Measurements from ENCODE around the gene FILIP1L.

The FILIP1L gene

DNA sequence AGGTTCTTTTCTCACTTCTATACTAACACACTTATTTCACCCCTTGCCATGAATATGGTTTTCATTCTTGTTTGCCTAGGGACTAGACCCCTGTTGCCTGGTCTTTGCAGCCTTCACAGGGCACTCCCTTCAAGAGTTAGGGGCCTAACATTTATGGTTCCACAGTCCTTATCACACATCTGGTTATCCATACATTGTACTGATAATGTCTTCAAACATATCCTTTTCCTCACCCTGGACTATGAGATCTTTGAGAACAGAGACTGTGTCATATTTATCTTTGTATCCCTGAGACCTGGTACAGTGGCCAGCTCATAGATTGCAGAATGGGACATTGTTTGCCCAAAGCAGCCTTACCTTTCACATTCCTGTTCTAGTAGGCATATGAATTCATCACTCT, 190.4 kb downstream of the FILIP1L start:
- no peak for DNase-seq (ENCODE audit: low read depth)

DNA sequence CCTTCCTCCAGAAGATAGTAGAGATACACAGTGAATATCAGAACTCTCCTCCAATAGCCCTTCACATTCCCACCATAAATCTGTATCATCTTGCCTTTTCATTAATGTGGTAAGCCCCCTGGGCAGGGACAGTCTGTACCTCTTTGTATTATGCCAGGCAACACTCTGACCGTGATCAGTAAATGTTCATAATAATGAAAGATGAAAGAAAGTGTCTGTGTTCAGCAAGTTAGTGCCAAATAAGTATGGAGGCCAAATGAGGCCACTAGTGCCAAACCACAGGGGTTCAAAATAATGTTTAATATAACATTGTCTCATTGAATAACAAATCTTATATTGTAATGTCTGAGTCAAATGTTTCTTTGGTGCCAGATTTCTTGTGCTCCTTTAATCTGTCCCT, 192.3 kb downstream of the FILIP1L start:
- DNase-seq (ENCODE audit: low read depth) = no peak

DNA sequence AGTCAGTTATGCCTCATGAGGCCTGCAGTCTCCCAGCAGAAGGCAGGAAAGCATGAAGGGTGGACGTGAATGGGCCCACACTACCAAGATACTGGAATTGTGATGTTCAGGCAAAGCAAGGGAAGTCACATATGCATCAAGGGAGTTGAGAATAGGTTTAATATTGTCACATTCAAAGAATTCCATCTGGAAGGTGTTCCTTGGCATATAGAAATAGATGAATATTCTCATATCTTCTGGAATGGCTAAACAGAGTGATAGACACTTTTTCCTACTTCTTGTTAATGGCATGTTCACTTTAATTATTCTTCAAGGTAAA, 193.0 kb downstream of the FILIP1L start:
- DNase-seq (ENCODE audit: low read depth) = no peak

DNA sequence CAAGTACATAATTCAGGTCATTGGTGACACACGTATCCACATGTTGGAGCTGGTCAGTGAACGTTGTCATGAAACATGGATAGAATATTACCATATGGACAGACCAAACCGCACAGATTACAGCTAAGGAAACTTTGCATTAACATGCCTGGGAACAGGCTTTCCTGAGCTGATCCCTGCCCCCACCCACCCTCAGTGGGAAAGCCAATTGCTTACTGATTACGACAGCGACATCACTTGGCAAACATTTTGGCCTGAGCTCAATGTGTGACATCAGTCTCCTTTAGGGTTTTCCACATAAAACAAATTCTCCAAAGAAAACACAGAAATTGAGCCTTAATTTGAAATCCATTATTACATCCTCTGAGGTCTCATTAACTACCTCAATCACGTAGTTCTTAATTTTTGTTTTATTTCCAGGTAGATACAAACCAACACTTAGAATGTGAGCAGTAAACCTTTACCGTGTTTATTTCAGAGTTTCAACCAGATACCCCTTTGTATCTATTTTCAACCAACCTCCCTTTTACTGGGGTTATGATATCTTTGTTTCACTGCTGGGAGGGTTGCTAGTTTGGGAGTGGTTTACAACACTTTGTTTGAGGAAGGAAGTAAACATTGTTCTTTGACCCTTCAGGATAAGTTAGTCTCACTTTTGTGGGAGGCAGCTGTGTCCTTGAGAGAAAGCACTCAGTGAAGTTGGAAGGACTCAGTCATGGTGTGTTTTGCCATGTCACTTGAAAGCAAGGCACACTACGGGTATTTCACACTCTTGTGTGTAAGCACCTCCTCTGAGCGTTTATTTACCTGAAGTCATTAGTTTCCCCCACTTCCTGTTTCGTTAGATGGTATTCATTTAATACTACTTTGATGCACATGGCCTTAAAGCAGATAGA, 193.6 kb downstream of the FILIP1L start:
- DNase-seq (ENCODE audit: low read depth) = no peak

DNA sequence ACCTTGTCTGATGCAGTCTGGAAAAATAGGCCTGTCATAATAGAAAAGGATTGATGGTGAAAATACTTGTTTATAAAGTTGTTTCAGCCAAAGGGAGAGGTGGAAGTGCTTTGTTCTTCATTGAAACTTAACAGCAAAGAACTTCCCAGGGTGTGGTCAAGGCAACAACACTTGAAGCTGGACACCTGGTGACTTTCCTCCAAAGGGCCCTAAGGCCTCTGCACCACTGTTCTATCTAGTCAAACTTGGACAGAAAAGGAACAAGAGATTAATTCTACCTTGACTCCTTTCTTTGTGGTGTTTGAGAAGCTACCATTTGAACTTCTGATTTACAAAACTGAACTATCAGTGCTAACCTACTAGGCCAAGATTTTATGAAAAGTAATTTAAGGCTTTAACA, 194.6 kb downstream of the FILIP1L start:
- DNase-seq (ENCODE audit: low read depth) = no peak

DNA sequence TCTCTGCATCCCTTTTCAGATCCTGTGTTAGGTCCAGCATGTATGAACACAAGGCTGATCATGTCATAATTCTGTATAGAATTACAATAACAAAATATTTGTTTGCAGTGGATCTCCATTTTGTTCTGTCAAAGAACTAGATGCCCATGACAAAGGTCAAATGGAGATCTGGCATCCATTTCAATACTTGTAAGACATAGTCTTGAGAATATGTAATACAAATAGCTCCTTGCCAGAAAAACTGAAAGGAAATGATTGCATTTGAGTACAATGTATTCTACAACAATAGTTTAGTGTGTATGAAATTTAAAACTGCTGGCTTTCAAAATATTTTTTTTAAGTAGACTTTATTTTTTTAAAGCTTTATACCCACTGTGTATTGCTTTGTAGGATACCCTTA, 195.6 kb downstream of the FILIP1L start:
- no peak for DNase-seq (ENCODE audit: low read depth)

DNA sequence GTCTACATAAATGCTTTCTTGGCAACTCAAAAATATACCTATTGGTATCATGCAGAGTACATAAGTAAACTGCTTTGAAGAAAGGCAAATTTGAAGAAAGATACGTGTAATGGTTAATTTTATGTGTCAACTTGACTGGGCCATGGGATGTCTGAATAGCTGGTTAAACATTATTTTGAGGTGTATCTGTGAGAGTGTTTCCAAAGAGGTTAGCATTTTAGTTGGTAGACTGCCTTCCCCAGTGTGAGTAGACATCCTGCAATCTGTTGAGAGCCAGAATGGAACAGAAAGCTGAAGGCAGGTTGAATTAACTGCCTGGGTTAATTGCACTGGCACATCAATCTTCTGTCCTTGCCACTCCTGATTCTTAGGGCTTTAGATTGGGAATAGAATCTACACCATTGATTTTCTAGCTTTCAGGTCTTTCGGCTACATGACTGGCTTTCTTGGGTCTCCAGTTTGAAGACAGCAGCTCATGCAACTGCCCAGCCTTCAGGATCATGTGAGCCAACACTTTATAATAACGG, 198.3 kb downstream of the FILIP1L start:
- DNase-seq (ENCODE audit: low read depth) = no peak

DNA sequence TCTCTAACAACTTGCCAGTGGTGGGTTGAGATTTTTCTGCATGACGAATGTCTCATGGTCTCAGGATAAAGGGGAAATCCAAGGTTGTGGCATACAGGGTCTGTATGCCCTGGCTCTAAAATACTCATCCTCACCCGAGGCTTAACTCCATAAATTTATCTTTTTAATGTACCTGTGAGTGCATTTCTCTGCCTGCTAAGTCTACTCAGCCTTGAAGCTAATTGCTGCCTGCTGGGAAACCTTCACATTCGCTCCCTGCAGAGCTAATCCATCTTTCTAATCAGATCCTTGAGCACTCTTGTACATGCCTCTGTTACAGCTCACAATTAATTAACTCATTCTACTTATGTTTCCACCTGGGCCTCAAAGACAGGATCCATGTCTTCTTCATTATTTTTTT, 202.9 kb downstream of the FILIP1L start:
- DNase-seq (ENCODE audit: low read depth) = no peak

DNA sequence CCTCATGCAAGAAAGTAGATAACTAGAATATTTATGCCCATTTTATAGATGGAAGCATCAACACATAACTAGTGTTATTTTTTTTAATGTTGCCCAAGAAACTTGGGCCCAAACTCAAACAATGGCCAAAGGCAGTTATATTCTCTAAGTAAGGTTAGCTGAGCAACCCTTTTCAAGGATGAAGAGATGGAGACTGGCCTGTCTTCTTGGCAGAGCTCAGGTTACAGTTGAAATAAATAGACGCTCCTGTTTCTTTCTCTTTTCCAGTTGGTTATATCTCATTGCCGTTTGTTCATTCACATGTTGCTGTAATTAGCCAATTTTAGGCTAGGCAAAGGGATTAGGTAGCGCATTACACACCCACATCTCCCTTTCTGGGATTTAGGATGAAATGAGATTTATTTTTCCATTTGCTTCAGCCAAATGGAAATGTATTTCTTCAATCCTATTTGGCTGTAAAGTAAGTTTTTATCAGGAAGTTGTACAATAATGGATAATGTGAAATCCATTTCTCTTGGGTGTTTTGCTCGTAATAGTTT, 203.5 kb downstream of the FILIP1L start:
- no peak for DNase-seq (ENCODE audit: low read depth)

DNA sequence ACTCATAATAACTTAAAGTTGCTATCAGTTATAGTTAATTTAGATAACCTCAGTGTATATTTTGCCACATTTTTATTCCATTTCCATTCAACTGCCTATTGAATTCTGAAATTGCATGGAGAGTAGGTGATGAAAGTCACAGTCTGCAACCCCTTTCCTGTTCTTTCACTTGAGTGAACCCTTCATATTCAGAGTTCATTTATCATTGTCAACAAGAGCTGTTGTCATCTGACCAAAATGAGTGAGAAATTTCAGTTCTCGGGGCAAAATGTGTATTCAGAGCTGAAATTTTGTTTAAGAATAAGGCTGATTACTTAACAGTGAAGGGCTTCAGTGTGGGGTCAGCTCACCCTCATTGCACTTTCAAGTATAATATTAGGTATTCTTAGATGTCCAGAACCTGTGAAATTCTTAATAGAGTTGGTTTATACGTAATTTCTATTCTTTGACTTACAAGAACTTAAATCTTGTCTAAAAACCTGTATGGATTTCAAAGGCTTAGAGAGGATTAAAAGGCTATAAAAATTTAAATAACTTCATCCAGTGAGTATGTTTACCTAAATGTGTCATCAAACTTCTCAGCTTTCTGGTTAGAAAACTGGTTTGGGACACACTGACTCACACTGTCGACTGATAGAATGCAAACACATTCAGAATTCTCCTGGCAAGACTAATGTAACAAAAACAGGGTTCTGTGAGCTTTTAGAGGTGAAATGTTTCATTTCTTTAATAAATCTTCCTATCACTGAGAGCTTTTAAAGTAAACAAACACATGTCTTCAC, 204.4 kb downstream of the FILIP1L start:
- DNase-seq (ENCODE audit: low read depth) = no peak

DNA sequence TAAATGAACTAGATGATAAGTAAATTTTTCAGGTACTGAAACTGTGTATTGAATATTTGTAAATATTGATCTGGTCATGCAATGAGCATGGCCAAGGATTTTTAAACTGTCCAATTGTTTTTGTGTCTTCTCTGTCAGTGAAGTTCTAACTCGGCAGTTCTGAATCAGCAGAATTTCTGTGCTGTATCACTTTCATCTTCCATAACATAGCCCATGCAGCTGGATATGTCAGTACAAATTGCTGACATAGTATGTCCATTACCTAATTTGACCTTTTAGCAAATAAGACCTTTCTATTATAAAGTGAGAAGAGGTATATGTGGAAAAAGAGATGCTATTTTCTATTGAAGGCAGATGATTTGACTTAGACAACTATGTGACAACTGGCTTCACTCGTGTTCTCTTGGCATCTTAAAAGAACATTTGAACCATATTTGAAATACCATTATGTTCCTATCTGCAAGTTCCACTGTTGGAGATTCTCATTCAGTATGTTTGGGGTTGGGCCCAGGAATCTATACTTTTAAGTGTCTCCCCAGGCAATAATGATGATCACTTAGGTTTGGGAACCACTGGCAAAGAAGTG, 206.2 kb downstream of the FILIP1L start:
- no peak for DNase-seq (ENCODE audit: low read depth)

DNA sequence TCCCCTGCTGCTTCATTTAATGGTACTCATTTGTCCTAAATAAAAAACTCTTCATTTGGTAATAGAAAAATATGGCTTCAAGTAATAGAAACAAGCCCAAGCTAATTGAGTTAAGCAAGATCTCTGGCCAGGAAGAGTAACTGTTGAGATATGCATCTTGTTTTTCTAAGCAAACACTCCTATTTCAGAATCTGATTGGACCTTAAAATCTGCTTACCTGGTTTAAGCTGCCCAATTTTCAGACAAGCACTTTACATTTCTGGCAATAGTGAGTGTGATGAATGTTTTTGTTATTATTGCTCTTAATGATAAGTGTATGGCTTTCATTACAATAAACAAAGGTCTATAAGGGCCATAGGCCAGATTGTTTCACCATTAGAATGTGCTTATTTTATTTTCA, 210.4 kb downstream of the FILIP1L start:
- no peak for DNase-seq (ENCODE audit: low read depth)

DNA sequence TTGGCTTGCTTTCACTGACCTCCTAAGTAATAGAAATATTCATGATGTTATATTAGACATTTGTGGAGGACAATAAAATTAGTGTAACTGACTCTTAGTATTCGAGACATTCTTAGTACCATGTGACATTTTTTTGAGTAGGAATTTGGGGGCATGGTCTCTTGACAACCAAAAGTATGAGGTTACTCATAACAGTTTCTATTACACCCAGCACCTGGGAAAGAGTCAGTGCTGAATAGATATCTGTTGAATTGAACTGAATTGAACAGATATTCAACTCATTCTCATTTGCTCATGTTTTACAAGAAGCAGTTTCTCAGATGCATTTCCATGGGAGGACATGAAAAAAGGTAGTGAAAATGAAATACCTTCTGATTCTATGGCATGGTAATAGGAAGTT, 212.2 kb downstream of the FILIP1L start:
- no peak for DNase-seq (ENCODE audit: low read depth)

DNA sequence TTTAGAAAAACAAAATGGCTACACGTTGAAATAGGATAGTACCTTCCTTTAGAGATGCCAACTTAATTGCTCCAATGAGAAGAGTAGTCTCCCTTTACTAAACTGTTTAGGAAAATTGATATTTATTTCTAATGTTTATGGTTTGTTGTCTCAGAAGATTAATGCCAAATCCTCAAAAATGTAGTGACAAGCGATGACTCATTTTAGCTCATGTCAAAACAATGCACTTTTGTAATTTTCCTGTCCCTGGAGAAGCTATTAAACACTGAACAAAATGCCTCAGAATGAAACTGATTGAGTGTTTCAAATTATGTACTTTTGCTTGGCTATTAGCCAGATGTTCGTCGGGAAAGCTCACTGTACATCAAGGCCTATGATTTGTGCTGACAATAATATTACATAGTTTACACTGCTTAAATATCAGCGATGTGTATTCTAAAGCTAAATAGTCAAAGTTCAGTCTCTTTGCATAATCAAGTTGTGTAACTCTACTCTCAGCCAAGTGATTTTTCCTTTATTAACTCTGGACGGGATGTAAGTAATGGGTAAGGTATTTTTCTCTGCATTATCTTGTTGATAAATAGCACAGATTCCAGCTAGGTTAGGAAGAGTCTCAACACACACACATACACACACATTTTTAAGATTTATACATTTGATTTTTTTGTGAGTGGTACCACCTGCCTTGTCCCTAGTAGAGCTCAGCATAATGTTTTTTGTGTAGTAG, 212.9 kb downstream of the FILIP1L start:
- no peak for DNase-seq (ENCODE audit: low read depth)

DNA sequence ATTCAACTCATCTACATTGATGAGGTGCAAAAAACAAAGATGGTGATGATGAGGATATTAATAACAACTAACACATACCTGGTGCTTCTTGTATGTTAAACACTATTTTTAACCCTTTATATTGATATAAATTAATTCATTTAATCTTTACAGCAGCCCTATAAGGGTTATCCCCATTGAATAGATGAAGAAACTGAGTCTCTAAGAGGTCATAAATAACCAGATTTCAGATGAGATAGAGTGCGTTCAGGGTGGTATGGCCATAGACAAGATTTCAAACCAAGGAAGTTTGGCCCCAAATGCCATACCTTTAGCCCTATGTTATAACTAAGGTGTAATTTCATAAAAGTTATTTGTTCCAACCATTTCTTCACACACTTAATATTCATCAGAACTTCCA, 214.1 kb downstream of the FILIP1L start:
- no peak for DNase-seq (ENCODE audit: low read depth)

DNA sequence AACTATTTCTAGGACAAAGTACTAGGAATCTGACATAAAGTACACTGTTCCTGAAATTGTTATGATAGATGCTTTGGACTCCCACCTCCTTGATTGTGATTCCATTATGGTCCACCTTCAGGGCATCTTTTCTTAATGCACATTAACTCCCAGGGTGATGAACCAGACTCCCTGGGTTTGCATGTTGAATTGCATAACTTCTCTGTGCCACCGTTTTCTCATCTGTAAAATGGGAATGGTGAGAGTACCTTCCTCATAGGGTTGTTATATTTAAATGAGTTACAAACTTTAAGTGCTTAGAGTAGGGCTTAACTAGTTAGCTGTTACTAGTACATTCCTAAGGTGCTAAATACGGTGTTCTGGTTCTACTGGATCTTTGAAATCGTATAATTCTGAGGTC, 214.7 kb downstream of the FILIP1L start:
- DNase-seq (ENCODE audit: low read depth) = no peak

DNA sequence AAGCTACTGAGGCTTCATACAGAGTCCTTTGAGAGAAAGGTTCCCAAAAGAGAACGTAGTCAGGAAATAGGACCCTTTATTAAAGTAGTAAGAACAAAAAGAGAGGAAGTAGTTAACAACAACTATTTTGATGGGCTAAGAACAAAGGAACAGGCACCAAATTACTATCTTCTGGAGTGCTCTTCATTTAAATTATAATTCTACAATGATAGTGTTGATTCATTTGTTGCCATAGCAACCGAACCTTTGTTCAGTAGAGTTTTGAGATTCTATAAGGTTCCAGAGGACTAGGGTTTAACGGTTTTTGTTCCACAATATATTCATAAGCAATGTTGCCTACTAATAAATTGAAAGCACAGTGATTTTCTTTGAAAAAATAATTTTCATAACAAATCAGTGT, 217.8 kb downstream of the FILIP1L start:
- DNase-seq (ENCODE audit: low read depth) = no peak

DNA sequence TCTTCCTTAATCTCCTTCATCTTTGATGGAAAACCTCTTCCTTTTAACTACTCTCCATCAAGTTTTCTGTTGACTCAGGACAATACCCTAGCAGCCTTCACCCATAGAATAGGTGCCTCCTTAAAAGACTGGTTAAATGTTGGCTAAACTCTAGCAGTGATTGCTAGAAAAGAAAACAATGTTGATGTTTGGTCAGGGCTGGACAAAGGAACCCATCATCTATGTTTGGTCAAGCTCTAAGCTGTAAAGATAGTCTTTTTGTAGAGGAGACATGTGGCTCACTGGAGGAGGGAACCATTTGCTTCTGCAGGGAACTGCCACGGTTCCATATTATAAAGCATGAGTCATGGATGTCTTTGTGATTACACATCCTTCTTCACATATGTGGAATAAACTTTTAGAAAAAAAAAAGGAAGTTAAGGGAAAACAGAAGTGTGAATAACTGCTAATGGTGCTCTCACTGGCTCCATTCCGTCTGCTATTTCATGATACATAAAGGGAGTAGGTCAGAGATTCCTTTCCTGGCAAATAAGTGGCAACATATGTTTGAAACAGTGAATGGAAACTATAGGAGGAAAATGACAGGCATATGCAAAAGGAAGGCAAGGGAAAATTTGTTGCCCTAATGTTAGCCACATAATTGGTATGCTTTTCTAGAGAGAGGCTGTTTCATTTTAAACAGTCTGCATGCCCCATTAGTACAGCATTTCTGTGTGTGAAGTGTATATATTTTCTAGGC, 218.4 kb downstream of the FILIP1L start:
- no peak for DNase-seq (ENCODE audit: low read depth)

DNA sequence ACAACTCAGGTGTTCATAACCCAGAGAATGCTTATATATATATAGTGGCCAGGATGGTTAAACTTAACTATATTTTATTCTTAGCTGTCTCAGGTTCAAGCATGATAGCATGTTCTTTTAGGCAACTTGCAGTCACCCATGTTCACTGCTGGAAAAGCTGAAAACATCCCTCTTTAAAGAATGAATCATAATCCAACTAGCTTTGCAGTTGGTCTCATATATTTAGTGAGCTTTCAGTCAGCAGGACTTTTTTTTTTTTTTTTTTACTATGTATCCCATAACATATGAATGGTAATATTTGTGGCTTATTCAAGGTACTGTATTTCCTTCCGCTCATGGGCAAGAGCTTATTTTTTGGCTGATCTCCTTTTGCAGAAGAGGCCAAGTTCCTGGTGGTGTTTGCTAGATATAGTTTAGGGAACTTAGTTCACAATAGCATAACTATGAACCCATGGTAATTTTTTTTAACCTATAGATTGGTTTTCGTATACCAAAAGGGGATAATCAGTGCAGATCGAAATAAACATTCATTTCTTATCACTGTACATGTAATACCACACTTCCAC, 219.1 kb downstream of the FILIP1L start:
- DNase-seq (ENCODE audit: low read depth) = no peak

DNA sequence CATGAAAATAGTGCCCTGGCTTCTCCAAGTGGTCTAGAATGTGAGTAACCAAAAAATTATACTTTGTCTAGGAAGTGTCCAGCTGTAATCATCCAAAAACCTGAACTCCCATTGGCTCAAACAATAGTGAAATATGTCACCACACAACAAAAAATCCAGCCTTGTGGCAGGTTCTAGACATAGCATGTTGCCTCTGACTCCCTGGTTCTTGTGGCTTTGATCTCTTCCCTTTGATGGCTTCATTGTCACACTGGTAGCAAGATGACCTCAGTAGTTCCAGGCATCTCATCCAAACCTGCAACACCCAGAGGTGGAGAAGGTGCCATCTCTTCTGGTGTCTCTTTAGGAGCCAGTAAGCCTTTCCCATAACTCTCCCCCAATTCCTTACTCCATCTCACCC, 222.0 kb downstream of the FILIP1L start:
- DNase-seq (ENCODE audit: low read depth) = no peak

All from stimulated activated CD8-positive, alpha-beta memory T cell treated with anti-CD3 and anti-CD28 coated beads, Interleukin-12 subunit alpha, Interleukin-12 subunit beta, amount 100 ng/mL, for 1 hour (primary cell).